ENCODE measurements around the gene U2AF2.

DNA sequence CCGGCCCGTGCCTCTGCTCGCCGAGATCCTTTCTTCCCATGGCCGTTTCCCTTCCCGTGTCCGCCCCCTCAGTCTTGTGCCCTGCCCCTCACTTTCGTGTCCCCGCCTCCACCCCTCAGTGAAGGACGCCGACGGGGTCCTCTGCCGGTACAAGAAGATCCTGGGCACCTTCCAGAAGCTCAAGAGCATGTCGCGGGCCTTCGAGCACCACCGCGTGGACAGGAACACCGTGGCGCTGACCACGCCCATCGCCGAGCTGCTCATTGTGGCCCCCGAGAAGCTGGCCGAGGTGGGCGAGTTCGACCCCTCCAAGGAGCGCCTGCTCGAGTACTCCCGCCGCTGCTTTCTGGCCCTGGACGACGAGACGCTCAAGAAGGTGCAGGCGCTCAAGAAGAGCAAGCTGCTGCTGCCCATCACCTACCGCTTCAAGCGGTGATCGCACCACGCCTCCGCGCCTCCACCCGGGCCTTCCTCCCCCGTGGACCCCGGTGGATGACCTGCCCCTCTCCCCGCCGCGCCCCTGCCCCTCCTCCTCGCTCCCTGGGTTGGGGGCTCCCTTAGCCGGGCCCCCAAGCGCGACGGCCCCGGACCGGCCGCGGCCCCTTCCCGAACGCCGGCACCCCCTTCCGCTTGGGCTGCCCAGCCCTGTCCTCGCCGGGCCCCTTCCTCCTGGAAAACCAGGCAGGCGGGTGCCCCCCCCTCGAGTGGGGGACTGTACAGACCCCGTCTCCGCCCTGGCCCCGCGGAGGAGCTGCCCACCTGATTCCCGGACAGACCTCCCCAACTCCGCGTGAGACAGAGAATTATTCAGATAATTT lies 2.3 kb upstream of the U2AF2 start:
- TF ChIP-seq, protein P1, sequence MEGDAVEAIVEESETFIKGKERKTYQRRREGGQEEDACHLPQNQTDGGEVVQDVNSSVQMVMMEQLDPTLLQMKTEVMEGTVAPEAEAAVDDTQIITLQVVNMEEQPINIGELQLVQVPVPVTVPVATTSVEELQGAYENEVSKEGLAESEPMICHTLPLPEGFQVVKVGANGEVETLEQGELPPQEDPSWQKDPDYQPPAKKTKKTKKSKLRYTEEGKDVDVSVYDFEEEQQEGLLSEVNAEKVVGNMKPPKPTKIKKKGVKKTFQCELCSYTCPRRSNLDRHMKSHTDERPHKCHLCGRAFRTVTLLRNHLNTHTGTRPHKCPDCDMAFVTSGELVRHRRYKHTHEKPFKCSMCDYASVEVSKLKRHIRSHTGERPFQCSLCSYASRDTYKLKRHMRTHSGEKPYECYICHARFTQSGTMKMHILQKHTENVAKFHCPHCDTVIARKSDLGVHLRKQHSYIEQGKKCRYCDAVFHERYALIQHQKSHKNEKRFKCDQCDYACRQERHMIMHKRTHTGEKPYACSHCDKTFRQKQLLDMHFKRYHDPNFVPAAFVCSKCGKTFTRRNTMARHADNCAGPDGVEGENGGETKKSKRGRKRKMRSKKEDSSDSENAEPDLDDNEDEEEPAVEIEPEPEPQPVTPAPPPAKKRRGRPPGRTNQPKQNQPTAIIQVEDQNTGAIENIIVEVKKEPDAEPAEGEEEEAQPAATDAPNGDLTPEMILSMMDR (IDR thresholded peaks at IDR 0.05), result no peak
- no peak for TF ChIP-seq POLR2A (IDR thresholded peaks at IDR 0.05)

Data from esophagus squamous epithelium (tissue), 4 donors.